KOPT-K1 (cell line): ENCODE results near the gene SELENOI.
A peak's percentile ranks its signal among the peaks of the same experiment; 100 is the strongest.
"Not testable (repeated sequence)": the region's sequence is repeated elsewhere in the genome, so short reads cannot be mapped to it uniquely, and the experiment has no call there.

Experiments
- H3K27ac ChIP-seq: fragments of 200-600 bp; sonication (generic); 2 replicates; pipeline ENCODE4 v1.5.1; 2016; ENCODE audit warnings: antibody characterized with exemption, mild to moderate bottlenecking, low read depth, low read length; ENCODE audit not compliant: poor library complexity, severe bottlenecking
- H3K36me3 ChIP-seq: fragments of 200-600 bp; sonication (generic); 2 replicates; pipeline ENCODE4 v1.5.1; 2017; ENCODE audit warnings: antibody characterized with exemption, mild to moderate bottlenecking, low read length, moderate library complexity; ENCODE audit not compliant: insufficient read depth
- H3K9me3 ChIP-seq: fragments of 200-600 bp; sonication (generic); 2 replicates; pipeline ENCODE4 v1.5.1; 2017; ENCODE audit warnings: antibody characterized with exemption, low read length, mild to moderate bottlenecking; ENCODE audit not compliant: insufficient read depth, poor library complexity, severe bottlenecking

The SELENOI gene

DNA sequence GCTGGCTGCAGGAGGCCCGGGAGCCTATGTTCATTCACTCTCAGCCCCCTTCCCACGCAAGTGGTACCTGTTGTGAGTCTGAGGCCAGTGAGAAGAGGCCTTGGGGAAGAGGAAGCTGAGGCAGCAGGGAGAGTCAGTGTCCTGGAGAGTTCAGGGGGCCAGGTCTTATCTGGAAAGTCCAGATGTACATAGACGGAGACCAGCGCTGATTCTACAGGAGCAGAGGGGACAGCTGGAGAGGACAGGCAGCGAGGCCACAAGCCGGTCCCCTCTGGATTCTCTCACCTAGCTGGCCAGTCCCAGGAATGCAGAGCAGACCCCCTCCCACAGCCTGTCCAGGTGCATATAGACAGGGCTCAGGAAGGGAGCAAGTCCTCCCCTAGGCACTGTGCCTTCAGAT, 29.1 kb upstream of the SELENOI start:
- H3K36me3 ChIP-seq, result no peaks in the 10 kb centered on the region
- no peak overlapping the region for H3K27ac ChIP-seq
- H3K9me3 ChIP-seq, result no peaks in the 10 kb centered on the region

DNA sequence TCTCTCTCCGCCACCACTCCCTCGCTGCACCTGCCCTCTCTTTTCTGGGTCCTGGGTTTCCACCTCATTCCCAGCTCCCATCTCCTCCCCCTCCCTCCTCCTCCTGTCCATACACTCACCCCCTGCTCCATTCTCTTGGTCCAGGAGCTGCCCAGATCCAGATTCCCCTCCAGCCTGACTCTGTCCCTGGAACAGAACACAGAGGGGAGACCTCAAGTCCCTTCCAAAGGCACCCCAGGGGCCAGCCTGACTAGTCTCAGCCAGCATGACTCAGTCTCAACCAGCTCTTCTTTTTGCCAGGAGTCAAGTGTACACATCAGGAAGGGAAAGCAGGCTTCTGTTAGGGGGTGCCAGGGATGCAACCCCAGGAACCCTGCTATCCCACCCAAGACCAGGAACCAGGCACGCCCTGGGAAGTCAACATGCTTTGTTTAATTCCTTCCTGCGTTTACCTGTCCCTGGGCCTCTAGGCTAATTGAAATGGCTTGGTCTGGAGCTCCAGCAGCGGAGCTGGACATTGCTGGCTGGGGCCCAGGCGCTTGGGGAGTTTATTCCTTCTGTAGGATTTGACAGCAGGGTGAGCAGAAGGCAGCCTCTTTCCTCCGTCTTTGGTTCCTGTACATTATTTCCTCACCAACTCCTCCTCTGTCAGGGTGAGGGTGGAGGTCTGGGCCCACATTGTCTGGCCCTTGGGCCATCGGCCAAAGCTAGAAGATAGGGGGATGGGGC, 28.4 kb upstream of the SELENOI start:
- no peaks in the 10 kb centered on the region for H3K36me3 ChIP-seq
- no peaks in the 10 kb centered on the region for H3K9me3 ChIP-seq
- no peak overlapping the region for H3K27ac ChIP-seq

DNA sequence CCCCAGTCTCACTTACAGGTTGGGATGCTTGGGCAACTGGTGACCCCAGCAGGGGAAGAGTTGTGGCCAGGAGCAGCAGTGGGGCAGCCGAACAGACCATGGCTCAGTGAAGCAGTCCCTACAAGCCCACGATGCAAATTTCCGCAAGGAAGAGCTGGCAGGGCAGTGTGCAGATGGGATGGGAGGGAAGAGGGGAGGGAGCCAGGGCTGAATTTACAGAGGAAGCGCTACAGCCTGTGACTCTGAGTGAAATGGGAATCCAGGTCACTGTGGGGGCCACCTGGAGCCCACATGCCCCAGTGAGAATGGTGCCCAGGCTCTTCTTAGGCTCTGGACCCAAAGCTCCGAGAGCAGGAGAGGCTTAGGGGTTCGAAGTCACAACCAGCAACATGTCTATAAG, 27.0 kb upstream of the SELENOI start:
- Histone ChIP-seq H3K9me3 (no peaks in the 10 kb centered on the region), H3K36me3 (no peaks in the 10 kb centered on the region), H3K27ac (no peak overlapping the region)

DNA sequence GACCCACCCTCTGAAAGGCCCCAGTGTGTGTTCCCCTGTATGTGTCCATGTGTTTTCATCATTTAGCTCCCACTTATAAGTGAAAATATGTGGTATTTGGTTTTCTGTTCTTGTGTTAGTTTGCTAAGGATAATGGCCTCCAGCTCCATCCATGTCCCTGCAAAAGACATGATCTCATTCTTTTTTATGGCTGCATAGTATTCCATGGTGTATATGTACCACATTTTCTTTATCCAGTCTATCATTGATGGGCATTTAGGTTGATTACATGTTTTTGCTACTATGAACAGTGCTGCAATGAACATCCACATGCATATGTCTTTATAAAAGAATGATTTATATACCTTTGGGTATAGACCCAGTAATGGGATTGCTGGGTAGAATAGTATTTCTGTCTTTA, 21.5 kb upstream of the SELENOI start:
- not testable (repeated sequence) for H3K9me3 ChIP-seq, H3K36me3 ChIP-seq, H3K27ac ChIP-seq

DNA sequence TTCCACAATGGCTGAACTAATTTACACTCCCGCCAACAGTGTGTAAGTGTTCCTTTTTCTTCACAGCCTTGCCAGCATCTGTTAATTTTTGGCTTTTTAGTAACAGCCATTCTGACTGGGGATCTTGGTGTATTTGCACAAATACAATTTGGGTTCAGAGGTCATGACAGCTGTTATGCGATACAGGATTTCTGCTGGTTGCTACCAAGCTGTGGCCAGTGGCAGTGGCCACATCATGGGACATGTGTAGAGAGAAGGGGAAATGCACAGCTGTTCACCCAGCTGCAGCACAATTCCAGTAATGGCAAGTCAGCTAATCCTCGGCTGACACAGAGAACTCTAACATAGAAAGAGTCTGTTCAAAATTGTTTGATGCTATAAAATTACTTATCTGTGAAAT, 21.0 kb upstream of the SELENOI start:
- H3K36me3 ChIP-seq, result no peaks in the 10 kb centered on the region
- no peak overlapping the region for H3K27ac ChIP-seq
- H3K9me3 ChIP-seq, result no peaks in the 10 kb centered on the region

DNA sequence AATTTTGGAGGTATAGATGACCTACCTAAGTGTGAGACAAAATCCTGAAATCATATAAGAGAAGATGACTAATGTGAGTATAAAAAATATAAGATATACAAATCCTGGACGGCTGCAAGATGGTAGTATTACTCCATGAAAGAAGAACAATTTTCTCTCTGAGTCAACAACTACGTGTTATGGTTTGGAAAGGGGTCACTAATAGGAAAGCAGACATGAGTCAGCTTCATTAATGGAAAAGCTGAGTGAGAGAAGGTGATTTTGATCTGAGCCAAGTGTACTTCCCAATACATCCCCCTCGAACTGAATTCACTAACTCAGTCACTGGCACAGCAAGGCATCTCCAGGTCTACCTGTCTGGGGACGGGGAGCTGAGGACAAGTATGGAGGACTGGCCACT, 20.1 kb upstream of the SELENOI start:
- H3K36me3 ChIP-seq, result no peaks in the 10 kb centered on the region
- H3K9me3 ChIP-seq, result no peaks in the 10 kb centered on the region
- H3K27ac ChIP-seq, result no peak overlapping the region

DNA sequence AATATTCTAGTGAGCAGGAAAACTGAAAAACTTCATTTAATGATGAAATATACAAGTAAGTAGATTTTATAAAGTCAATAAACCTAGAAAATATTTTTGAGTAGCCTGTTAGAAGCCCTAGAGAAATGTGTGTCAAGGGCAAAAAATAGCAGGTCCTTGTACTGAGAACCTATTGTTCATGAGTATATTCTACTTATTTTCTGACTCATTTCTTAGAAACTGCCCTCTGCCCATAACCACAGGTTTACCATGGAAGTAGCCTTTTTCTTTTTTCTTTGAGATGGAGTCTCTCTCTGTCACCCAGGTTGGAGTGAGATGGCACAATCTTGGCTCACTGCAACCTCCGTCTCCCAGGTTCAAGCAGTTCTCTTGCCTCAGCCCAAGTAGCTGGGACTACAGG, 19.4 kb upstream of the SELENOI start:
- Histone ChIP-seq H3K36me3 (no peaks in the 10 kb centered on the region), H3K27ac (no peak overlapping the region), H3K9me3 (no peaks in the 10 kb centered on the region)

DNA sequence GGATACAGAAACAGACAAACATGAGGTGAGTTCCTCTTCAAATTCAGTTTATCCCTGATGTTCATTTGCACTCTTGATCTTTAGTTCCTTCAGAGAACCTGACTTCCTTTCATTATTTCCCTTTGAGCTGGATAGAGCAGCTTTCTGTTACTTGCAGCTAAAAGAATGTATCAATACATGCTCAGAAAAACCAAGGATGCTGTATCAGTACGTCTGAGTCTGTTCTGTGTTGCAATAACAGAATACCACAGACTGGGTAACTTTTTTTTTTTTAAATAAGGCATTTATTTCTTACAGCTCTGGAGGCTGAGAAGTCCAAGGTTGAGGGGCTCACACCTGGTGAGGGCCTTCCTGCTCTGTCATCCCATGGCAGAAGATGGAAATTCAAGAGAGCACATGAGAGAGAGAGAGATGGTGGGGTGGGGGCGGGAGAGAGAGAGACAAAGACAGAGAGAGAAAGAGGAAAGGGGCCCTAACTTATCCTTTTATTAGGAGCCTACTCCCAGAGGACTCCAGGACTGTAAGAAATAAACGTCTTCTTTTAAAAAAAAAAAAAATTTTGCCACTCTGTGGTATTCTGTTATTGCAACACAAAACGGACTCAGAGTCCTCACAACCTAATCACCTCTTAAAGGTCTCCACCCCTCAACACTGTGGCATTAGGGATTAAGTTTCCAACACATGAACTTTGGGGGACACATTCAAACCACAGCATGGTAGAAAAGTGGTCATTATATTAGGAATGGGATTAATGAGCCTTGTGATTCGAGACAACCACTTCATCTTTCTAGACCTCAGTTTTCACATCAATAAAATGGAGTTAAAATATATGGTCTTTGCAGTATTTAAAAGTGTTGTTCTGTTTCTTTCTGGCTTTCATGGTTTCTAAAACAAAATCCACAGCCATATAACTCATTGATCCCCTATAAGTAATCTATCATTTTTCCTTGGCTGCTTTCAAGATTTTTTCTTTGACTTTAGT, 18.4 kb upstream of the SELENOI start:
- Histone ChIP-seq H3K9me3 (no peaks in the 10 kb centered on the region), H3K36me3 (no peaks in the 10 kb centered on the region), H3K27ac (no peak overlapping the region)

DNA sequence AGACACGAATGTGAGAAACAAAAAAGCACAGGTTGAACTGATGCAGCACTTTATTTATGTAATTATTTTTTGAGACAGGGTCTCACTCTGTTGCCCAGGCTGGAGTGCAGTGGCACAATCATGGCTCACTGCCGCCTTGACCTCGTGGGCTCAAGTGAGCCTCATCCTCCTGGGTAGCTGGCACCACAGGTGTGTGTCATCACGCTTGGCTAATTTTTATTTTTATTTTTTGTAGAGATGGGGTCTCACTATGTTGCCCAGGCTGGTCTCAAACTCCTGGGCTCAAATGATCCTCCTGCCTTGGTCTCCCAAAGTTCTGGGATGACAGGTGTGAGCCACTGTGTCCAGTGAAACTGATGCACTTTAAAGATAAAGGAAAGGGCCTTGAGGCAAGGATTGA, 16.9 kb upstream of the SELENOI start:
- not testable (repeated sequence) for H3K36me3 ChIP-seq, H3K27ac ChIP-seq

DNA sequence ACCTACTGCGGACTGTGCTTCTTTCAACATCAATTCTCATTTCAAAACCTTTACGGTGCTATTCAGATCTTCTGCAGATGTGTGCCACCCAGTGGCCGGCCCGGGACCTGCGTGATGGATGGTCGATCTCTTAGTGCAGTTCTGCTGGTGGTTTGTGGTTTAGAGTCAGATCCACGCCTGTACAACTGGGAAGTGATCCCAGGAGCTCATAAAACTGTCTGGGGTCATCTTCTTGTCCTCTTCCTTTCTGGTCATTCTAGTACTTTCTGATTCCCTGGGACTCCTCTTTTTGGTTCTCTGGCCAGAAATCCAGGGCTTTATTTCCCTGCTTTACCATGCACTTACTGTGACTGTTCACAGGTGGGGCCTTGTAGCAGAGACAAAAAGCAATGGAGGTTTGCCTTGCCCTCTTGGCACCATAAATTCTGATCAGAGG, 15.8 kb upstream of the SELENOI start:
- peak overlapping the region; percentile 16 for H3K27ac ChIP-seq
- no peaks in the 10 kb centered on the region for H3K9me3 ChIP-seq
- no peaks in the 10 kb centered on the region for H3K36me3 ChIP-seq

More for the DNA sequence above, 16.9 kb upstream of the SELENOI start:
- H3K9me3 ChIP-seq, result not testable (repeated sequence)

DNA sequence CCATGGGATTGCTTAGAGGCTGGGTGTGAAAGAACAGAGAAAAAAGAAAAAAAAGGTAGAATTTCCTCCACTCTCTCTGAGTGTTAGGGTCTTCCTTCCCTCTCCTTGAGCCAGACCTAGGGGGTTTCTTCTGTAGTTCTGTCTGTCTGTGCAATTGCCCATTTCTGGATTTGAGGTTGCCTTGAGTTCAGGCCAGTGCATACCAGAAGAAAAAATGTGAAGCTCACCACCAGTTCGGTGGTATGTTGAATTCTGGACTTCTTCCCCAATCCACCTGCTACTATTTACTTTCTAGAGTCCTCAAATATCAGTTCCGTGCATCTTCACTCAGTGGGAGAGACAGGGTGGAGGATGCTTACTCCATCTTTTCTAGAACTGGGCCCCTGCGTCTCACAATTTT, 15.3 kb upstream of the SELENOI start:
- Histone ChIP-seq H3K27ac (peak overlapping the region; percentile 16), H3K9me3 (no peaks in the 10 kb centered on the region), H3K36me3 (no peaks in the 10 kb centered on the region)

DNA sequence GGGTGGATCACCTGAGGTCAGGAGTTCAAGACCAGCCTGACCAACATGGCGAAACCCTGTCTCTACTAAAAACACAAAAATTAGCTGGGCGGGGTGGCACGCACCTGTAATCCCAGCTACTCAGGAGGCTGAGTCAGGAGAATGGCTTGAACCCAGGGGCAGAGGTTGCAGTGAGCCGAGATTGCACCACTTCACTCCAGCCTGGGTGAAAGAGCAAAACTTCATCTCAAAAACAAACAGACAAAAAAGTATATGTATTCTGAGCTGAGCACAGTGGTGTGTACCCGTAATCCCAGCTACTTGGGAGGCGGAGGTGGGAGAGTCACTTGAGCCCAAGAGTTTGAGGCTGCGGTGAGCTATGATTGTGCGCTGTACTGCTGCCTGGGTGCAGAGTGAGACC, 14.6 kb upstream of the SELENOI start:
- H3K27ac ChIP-seq, H3K9me3 ChIP-seq, H3K36me3 ChIP-seq: not testable (repeated sequence)

DNA sequence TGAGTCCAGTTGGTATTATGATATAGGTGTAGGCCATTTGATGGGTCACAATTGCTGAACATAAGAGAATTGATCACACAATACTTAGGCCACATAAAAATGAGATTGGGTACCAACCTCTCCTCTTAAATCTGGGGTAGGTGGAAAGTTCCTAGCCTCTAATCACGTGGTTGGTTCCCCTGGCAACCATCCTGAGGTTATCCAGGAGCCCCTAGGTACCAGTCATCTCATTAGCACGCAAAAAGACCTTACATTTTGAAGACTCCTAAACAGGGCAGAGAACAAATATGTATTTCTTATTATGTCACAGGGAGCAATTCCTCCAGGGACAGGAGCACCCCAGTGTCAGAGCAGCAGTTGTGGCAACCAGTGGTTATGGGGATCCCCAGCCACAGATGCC, 12.7 kb upstream of the SELENOI start:
- no peaks in the 10 kb centered on the region for H3K9me3 ChIP-seq
- H3K27ac ChIP-seq, result no peak overlapping the region
- no peaks in the 10 kb centered on the region for H3K36me3 ChIP-seq

DNA sequence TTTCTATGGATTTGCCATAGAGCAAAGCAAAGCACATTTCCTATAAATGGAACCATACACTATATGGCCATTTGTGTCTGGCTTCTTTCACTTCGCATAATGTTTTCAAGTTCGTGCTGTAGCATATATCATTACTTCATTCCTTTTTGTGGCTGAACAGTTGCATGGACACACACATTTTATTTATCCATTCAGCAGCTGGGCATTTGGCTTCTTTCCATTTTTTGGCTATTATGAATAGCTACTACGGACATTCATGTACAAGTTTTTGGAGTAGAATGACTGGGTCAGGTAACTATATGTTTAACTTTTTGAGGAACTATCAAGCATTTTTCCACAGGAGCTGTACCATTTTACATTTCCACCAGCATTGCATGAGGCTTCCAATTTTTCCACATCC, 10.7 kb upstream of the SELENOI start:
- H3K36me3 ChIP-seq, result no peaks in the 10 kb centered on the region
- H3K27ac ChIP-seq, result no peak overlapping the region
- H3K9me3 ChIP-seq, result no peaks in the 10 kb centered on the region

DNA sequence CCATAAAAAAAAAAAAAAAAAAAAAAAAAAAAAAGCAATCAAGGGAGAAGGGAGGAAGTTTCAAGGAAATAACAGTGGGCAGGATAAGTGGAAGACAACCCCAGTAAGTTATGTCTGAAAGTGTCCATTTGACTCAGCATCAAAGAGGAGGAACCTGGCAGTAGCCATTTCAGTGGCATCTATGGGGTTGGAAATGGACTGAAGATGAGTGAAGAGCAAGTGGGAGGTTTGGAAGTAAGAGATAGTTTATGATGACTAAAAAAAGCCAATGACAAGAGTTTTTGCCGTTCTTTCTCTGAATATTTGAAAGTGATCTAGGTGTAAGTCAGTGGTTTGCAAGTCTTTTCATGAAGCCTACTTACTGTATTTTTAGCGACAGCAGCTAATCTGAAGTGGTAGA, 9.2 kb upstream of the SELENOI start:
- no peak overlapping the region for H3K27ac ChIP-seq
- H3K36me3 ChIP-seq, result no peaks in the 10 kb centered on the region
- H3K9me3 ChIP-seq, result no peaks in the 10 kb centered on the region
